PC-3 (cell line): ENCODE data around the gene UBR3. TPM values are rescaled to one million over a fixed set of nuclear protein-coding genes. Genes with fewer than 3 reads are reported as not detected.

Experiments used
- ATAC-seq: fragments of 200-7000 bp; cut with Tn5 transposase; 2 replicates; pipeline ENCODE4 v1.9.1; 2020; ENCODE audit warnings: mild to moderate bottlenecking, moderate library complexity
- BruUV-seq: library from RNA; stranded (reverse); fragments of 400-500 nt; replicated peaks from 2 replicates; lab custom pipeline; 2021; lab: Mats Ljungman, UMichigan
- CTCF ChIA-PET: fragments of 300-600 bp; sonication (Branson Sonifier 250); formaldehyde crosslinking; loops from one replicate; lab custom pipeline; 2022; ENCODE audit warnings: antibody characterized with exemption; lab: Charles Lee
- POLR2A ChIA-PET: fragments of 300-600 bp; sonication (Branson Sonifier 250); formaldehyde crosslinking; loops from one replicate; lab custom pipeline; 2022; ENCODE audit warnings: antibody characterized with exemption; ENCODE audit not compliant: unreplicated experiment; lab: Charles Lee
- DNase-seq: peaks from one replicate; pipeline ENCODE4 v3.0.0-alpha.2; 2015
- H2AFZ ChIP-seq: fragments of 300-600 bp; sonication (generic); 2 replicates; pipeline ENCODE4 v1.6.0; 2016; ENCODE audit warnings: antibody characterized with exemption, low read length
- H3F3A ChIP-seq: fragments of 300-600 bp; sonication (generic); one replicate; pipeline ENCODE4 v1.6.0; 2017; ENCODE audit warnings: antibody characterized with exemption, low read length, control low read depth, mild to moderate bottlenecking; ENCODE audit not compliant: unreplicated experiment
- H3K27ac ChIP-seq: fragments of 300-600 bp; sonication (generic); 2 replicates; pipeline ENCODE4 v1.5.1; 2016; ENCODE audit warnings: mild to moderate bottlenecking, low read length
- H3K27me3 ChIP-seq: fragments of 300-600 bp; sonication (generic); 2 replicates; pipeline ENCODE4 v1.6.1; 2016; ENCODE audit warnings: low read length, mixed read lengths
- H3K36me3 ChIP-seq: fragments of 300-600 bp; sonication (generic); 2 replicates; pipeline ENCODE4 v1.6.1; 2016; ENCODE audit warnings: low read depth, mixed run types, low read length, mixed read lengths
- H3K4me1 ChIP-seq: fragments of 300-600 bp; sonication (generic); 2 replicates; pipeline ENCODE4 v1.5.1; 2016; ENCODE audit warnings: low read length; ENCODE audit not compliant: insufficient read depth
- H3K4me2 ChIP-seq: fragments of 300-600 bp; sonication (generic); 2 replicates; pipeline ENCODE4 v1.6.0; 2016; ENCODE audit warnings: low read length
- H3K4me3 ChIP-seq: fragments of 300-600 bp; sonication (generic); 2 replicates; pipeline ENCODE4 v1.5.1; 2016; ENCODE audit warnings: mild to moderate bottlenecking, low read length, mixed read lengths
- H3K79me2 ChIP-seq: fragments of 300-600 bp; sonication (generic); 2 replicates; pipeline ENCODE4 v1.6.1; 2017; ENCODE audit warnings: low read length, mixed read lengths
- H3K9ac ChIP-seq: fragments of 300-600 bp; sonication (generic); 2 replicates; pipeline ENCODE4 v1.6.0; 2016; ENCODE audit warnings: mild to moderate bottlenecking, low read length
- H3K9me2 ChIP-seq: fragments of 300-600 bp; sonication (generic); replicated peaks from 2 replicates; pipeline ENCODE4 v1.6.1; 2016; ENCODE audit warnings: mixed run types, low read length, mixed read lengths
- H3K9me3 ChIP-seq: fragments of 300-600 bp; sonication (generic); 2 replicates; pipeline ENCODE4 v1.6.1; 2016; ENCODE audit warnings: low read length, mixed read lengths
- H4K20me1 ChIP-seq: fragments of 300-600 bp; sonication (generic); 2 replicates; pipeline ENCODE4 v1.6.1; 2016; ENCODE audit warnings: low read length, mixed read lengths
- CTCF ChIP-seq: fragments of 300-600 bp; sonication (generic); conservative IDR thresholded peaks from 2 replicates; pipeline ENCODE4 v1.5.1; 2017; ENCODE audit warnings: antibody characterized with exemption, low read depth, mild to moderate bottlenecking, low read length
- EZH2 ChIP-seq: fragments of 300-600 bp; sonication (generic); IDR thresholded peaks from one replicate; pipeline ENCODE4 v1.6.1; 2017; ENCODE audit warnings: antibody characterized with exemption, mild to moderate bottlenecking, low read length; ENCODE audit not compliant: unreplicated experiment
- EZH2phosphoT487 ChIP-seq: fragments of 300-600 bp; sonication (generic); IDR thresholded peaks from 2 replicates; pipeline ENCODE4 v1.6.1; 2018; ENCODE audit warnings: mild to moderate bottlenecking, antibody characterized with exemption, low read length, borderline replicate concordance
- intact Hi-C: fragments of 100-400 bp; cut with micrococcal nuclease; formaldehyde crosslinking; loops from 2 replicates; pipeline ENCODE4 v1.9.0; 2023
- total RNA-seq: library from RNA; depleted of rRNA; stranded (reverse); fragments of >200 nt; gene quantifications from 2 replicates; pipeline ENCODE4 v1.2.3, GENCODE V29; 2014

Gene UBR3
- total RNA-seq, 1 experiment from 2014 or later: 30.9 TPM

GRCh38 chr2:170017860-170018532 is 190.7 kb downstream of the UBR3 start:
- CTCF ChIA-PET: no interaction called here
- intact Hi-C loops: no loop called here
- no peaks in the 10 kb centered on the region for H3K4me1 ChIP-seq
- H3K79me2 ChIP-seq: no peaks in the 10 kb centered on the region
- H2AFZ ChIP-seq: no peak overlapping the region
- H3K9me3 ChIP-seq: no peaks in the 10 kb centered on the region
- no peaks in the 10 kb centered on the region for H3K9me2 ChIP-seq
- no peak for DNase-seq
- no peak overlapping the region for H3K9ac ChIP-seq
- no peaks in the 10 kb centered on the region for H3K27me3 ChIP-seq
- no peak for TF ChIP-seq CTCF
- no peak for TF ChIP-seq EZH2
- TF ChIP-seq EZH2phosphoT487: no peak
- H3K4me3 ChIP-seq: no peak overlapping the region
- no TSS peak for BruUV-seq
- no peaks in the 10 kb centered on the region for H3K36me3 ChIP-seq
- no peak for ATAC-seq
- POLR2A ChIA-PET: no interaction called here
- H3K4me2 ChIP-seq: no peak overlapping the region
- no peak overlapping the region for H3K27ac ChIP-seq
- no peaks in the 10 kb centered on the region for H4K20me1 ChIP-seq
- H3F3A ChIP-seq: no peaks in the 10 kb centered on the region

- no peaks in the 10 kb centered on the region for H3F3A ChIP-seq
- TF ChIP-seq EZH2 (no peak), EZH2phosphoT487 (no peak), CTCF (no peak)
- no peak overlapping the region for H3K27ac ChIP-seq
- no peaks in the 10 kb centered on the region for H3K36me3 ChIP-seq
- DNase-seq (no peak), ATAC-seq (no peak)
- no peaks in the 10 kb centered on the region for H3K79me2 ChIP-seq
- no peak overlapping the region for H3K4me2 ChIP-seq
- no peaks in the 10 kb centered on the region for H3K9me2 ChIP-seq
- no peaks in the 10 kb centered on the region for H4K20me1 ChIP-seq
- H3K9ac ChIP-seq: no peak overlapping the region
- no peaks in the 10 kb centered on the region for H3K27me3 ChIP-seq
- intact Hi-C loops: no loop called here
- no TSS peak for BruUV-seq
- H3K4me1 ChIP-seq: no peaks in the 10 kb centered on the region
- H3K4me3 ChIP-seq: no peak overlapping the region
- no peak overlapping the region for H2AFZ ChIP-seq
- no peaks in the 10 kb centered on the region for H3K9me3 ChIP-seq
- ChIA-PET CTCF (no interaction called here), POLR2A (no interaction called here)
Observed at GRCh38 chr2:170019060-170019805, 192.0 kb downstream of the UBR3 start.

GRCh38 chr2:170020777-170021176 is 193.5 kb downstream of the UBR3 start:
- H3K9me2 ChIP-seq: no peaks in the 10 kb centered on the region
- no peak for ATAC-seq
- no peaks in the 10 kb centered on the region for H3F3A ChIP-seq
- H3K9me3 ChIP-seq: no peaks in the 10 kb centered on the region
- BruUV-seq: no TSS peak
- no peak overlapping the region for H3K9ac ChIP-seq
- H4K20me1 ChIP-seq: no peaks in the 10 kb centered on the region
- DNase-seq: no peak
- no peaks in the 10 kb centered on the region for H3K4me1 ChIP-seq
- H3K4me2 ChIP-seq: no peak overlapping the region
- no peak overlapping the region for H3K4me3 ChIP-seq
- no peak overlapping the region for H2AFZ ChIP-seq
- no peaks in the 10 kb centered on the region for H3K36me3 ChIP-seq
- CTCF ChIA-PET: interaction anchor here (0.5 kb wide), 1 partner anchor 15 kb away, joined by 4 read pairs; no protein-coding TSS in a partner anchor
- H3K79me2 ChIP-seq: no peaks in the 10 kb centered on the region
- intact Hi-C loops: no loop called here
- no peak for TF ChIP-seq CTCF
- TF ChIP-seq EZH2phosphoT487: no peak
- no peak for TF ChIP-seq EZH2
- H3K27me3 ChIP-seq: no peaks in the 10 kb centered on the region
- POLR2A ChIA-PET: interaction anchor here (0.5 kb wide), 1 partner anchor 221 kb away, joined by 12 read pairs; no protein-coding TSS in a partner anchor
- no peak overlapping the region for H3K27ac ChIP-seq
